Epithelial cell of esophagus (primary cell): ENCODE results near the gene MAML3.

Experiments
- DNase-seq: peaks from one replicate; pipeline ENCODE4 v3.0.0; 2010; ENCODE audit warnings: low read depth
- H3K4me3 ChIP-seq: 2 replicates; pipeline ENCODE4 v1.5.1; 2011; ENCODE audit warnings: mild to moderate bottlenecking, low read length, control low read depth
- CTCF ChIP-seq: IDR thresholded peaks from 2 replicates; pipeline ENCODE4 v1.5.1; 2011; ENCODE audit warnings: low read depth, mild to moderate bottlenecking, low read length, control low read depth, inconsistent platforms; ENCODE audit not compliant: insufficient read depth; ENCODE audit errors: missing control alignments

Gene MAML3

DNA sequence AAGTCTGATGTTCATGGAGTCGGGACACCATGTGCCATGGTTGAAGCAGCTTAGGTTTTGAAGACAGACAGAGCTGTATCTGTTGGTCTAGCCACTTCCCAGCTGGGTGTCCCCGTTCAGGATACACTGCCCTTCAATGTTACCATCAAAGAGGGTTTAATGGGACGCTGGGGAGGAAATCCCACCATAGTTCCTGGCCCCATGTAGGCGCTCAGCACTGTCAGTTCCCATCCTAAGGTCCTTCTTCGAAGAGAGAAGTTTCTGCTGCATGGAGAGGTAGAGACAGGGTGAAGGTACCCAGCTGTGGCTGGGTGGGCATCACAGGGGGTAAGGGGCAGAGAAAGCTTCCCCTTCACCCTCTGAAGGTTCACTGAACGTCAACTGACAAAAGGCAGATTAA, 484.6 kb downstream of the MAML3 start:
- no peak overlapping the region for H3K4me3 ChIP-seq
- no peak for DNase-seq
- no peak for TF ChIP-seq CTCF

- DNase-seq, result no peak
- no peak for TF ChIP-seq CTCF
- H3K4me3 ChIP-seq, result no peak overlapping the region
Measured at GRCh38 chr4:139668658-139669201, 485.3 kb downstream of the MAML3 start.

DNA sequence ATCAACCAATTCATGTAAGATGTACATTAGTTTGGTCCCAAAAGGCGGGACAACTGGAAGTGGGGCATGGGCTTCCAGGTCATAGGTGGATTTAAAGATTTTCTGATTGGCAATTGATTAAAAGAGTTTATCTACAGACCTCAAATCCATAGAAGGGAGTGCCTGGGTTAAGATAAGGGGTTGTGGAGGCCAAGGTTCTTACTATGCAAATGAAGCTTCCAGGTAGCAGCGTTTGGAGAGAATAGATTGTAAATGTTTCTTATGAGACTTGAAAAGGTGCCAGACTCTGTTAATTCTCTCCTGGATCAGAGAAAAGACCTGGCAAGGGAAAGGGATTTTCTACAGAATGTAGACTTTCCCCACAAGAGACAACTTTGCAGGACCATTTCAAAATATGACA, 485.9 kb downstream of the MAML3 start:
- no peak for TF ChIP-seq CTCF
- DNase-seq, result no peak
- no peak overlapping the region for H3K4me3 ChIP-seq
